Measurements from ENCODE around the gene SPECC1. TPM values are rescaled to one million over a fixed set of nuclear protein-coding genes. Genes with fewer than 3 reads are reported as not detected.
"Not testable (repeated sequence)": the region's sequence is repeated elsewhere in the genome, so short reads cannot be mapped to it uniquely, and the experiment has no call there.

The SPECC1 gene
- total and polyA plus RNA-seq, 12 donors: 19.2 to 96.1 (median 40.3) TPM

DNA sequence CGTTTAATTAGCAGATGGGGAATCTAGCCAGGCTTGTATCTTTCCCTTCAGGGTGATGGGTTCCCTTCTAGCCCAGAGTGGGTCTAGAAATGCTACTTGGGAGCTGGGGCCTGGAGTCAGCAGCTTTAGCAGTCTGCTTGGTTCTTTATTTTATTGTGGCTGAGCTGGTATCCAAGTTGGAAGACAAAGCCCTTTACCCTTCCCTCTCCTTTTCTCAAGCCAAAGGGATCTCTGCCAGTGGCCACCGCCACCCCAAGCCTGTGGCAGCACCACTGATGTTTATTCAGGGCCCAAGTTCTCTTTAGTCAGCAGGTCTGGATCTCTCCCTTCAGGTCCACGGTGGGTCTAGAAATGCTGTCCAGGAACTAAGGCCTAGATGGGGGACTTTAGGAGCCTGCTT, 215.2 kb downstream of the SPECC1 start:
- WGBS, 4 donors: 46 to 73% (median 71%) methylated on average over 2 to 3 of the region's 3 CpGs
- TF ChIP-seq CTCF (IDR thresholded peaks at IDR 0.05): no peak
- TF ChIP-seq POLR2A (IDR thresholded peaks at IDR 0.05): no peak
- H3K4me3 ChIP-seq: no peak overlapping the region
- H3K27me3 ChIP-seq: no peaks in the 10 kb centered on the region
- DNase-seq: no peak
- H3K36me3 ChIP-seq (replicated peaks in 1 of 2): no peaks in the 10 kb centered on the region
- intact Hi-C loops (cut with DNase I): loop anchor here in 1 of 2 donors (10.0 kb wide), 1 partner anchor 50 kb away; no protein-coding TSS in a partner anchor
- no peaks in the 10 kb centered on the region for H3K9me3 ChIP-seq (replicated peaks in 1 of 3)
- no peak overlapping the region for H3K27ac ChIP-seq
- peaks cover 0 to 7% of the 10 kb centered on the region in 2 donors for H3K4me1 ChIP-seq (replicated peaks in 1 of 2)

- Histone ChIP-seq H3K4me1 (replicated peaks in 1 of 2) (peaks cover 0 to 7% of the 10 kb centered on the region in 2 donors), H3K27ac (no peak overlapping the region), H3K4me3 (no peak overlapping the region), H3K9me3 (replicated peaks in 1 of 3) (no peaks in the 10 kb centered on the region), H3K27me3 (no peaks in the 10 kb centered on the region), H3K36me3 (replicated peaks in 1 of 2) (no peaks in the 10 kb centered on the region)
- no peak for DNase-seq
- WGBS, 4 donors: 80 to 91% (median 88%) methylated on average over 6 to 7 of the region's 7 CpGs
- TF ChIP-seq CTCF (IDR thresholded peaks at IDR 0.05) (no peak), POLR2A (IDR thresholded peaks at IDR 0.05) (no peak)
- intact Hi-C loops (cut with DNase I): loop anchor here (2.0 to 10.0 kb wide), 3 partner anchors 51 to 103 kb away; no protein-coding TSS in a partner anchor
Measured at GRCh38 chr17:20225162-20226115, 216.3 kb downstream of the SPECC1 start.

DNA sequence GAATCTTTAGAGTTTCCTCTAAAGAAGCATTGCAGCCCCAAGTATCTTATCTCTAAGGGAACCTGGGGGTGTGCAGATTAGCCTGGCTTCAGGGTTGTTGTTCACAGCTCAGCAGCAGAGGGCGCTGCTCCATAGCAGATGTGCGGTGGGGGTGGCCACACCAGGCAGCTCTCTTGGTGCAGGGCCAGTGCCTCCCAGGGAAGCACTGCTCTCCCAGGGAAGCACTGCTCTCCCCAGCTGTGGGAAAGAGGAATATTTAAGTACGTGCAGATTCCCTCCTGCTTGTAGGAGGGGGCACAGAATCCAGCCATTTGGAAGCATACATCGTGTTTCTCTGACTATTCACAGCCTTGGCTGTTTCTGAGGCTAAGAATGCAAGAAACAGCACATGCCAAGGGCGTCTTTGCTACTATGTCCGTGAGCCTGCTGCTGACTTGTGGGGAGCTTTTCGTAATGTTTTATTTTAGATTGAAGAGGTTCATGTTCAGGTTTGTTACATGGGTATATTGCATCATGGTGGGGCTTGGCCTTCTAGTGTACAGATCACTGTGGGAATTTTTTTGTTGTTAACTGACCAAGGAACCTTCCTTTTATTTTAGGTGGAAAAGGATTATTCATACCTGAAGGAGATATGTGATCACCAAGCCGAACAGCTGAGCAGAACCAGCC, 217.8 kb downstream of the SPECC1 start:
- H3K4me1 ChIP-seq (replicated peaks in 1 of 2): peaks cover 0 to 7% of the 10 kb centered on the region in 2 donors
- H3K9me3 ChIP-seq (replicated peaks in 1 of 3): no peaks in the 10 kb centered on the region
- peak; percentile 80 to 92 (median 88) for DNase-seq
- H3K27ac ChIP-seq: no peak overlapping the region
- no peaks in the 10 kb centered on the region for H3K36me3 ChIP-seq (replicated peaks in 1 of 2)
- 32 to 60% (median 35%) methylated on average over 6 to 8 of the region's 8 CpGs for WGBS, 4 donors
- TF ChIP-seq POLR2A (IDR thresholded peaks at IDR 0.05) (no peak), CTCF (IDR thresholded peaks at IDR 0.05) (peak; percentile 70 to 95 (median 86))
- no peaks in the 10 kb centered on the region for H3K27me3 ChIP-seq
- H3K4me3 ChIP-seq: no peak overlapping the region
- intact Hi-C loops (cut with DNase I): loop anchor here (2.0 to 10.0 kb wide), 3 partner anchors 52 to 105 kb away; no protein-coding TSS in a partner anchor

DNA sequence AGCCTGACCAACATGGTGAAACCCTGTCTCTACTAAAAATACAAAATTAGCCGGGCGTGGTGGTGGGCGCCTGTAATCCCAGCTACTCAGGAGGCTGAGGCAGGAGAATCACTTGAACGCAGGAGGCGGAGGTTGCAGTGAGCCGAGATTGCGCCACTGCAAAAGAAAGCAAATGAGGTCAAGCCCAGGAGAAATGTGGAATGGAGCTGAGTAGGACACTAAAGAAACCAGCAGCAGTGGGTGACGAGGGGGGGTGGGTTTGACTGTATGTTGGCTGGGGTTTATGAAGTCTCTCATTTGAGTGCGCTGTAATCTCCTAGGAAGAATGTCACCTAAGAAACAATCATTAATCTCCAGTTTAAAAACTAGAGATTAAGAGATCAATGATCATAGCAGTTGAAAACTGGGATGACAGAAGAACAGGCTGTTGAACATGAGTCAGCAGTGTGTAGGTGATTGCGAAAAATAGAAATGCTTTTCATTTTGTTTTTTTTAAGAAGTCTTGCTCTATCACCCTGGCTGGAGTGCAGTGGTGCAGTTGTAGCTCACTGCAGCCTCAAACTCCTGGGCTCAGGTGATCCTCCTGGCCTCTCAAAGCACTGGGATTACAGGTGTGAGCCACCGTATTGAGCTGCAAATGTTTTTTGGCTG, 218.7 kb downstream of the SPECC1 start:
- H3K4me1 ChIP-seq (replicated peaks in 1 of 2); H3K9me3 ChIP-seq (replicated peaks in 1 of 3); H3K36me3 ChIP-seq (replicated peaks in 1 of 2); H3K27me3 ChIP-seq; H3K4me3 ChIP-seq: not testable (repeated sequence)
- peak overlapping the region in 3 of 5 donors; percentile 15 to 72 (median 41) for H3K27ac ChIP-seq
- DNase-seq: peak in 2 of 7 donors; percentile 13 to 38
- 77 to 88% (median 87%) methylated on average over 10 to 11 of the region's 11 CpGs for WGBS, 4 donors
- intact Hi-C loops (cut with DNase I): loop anchor here (2.0 to 10.0 kb wide), 3 partner anchors 53 to 106 kb away; no protein-coding TSS in a partner anchor

Data from adrenal gland (tissue), 12 donors.